Central memory CD8-positive, alpha-beta T cell (primary cell): Measurements from ENCODE around the gene HPS4.
A peak's percentile ranks its signal among the peaks of the same experiment; 100 is the strongest.
"Not testable (repeated sequence)": the region's sequence is repeated elsewhere in the genome, so short reads cannot be mapped to it uniquely, and the experiment has no call there.

Source experiments
- ATAC-seq: fragments of 150-1000 bp; cut with Tn5 transposase; replicated peaks from 2 replicates; pipeline ENCODE4 v1.10.0; 2022; ENCODE audit warnings: mild to moderate bottlenecking, moderate FRiP score, moderate number of reproducible peaks; ENCODE audit not compliant: poor library complexity, severe bottlenecking; ENCODE audit errors: extremely low read depth
- DNase-seq, 2 donors: peaks; one replicate each; pipeline ENCODE4 v3.0.0; 2021; ENCODE audit warnings: low spot score in 2 of 2
- H3K27ac Mint-ChIP-seq: one replicate; pipeline ENCODE4 v1.8.0; 2022; ENCODE audit warnings: low read depth, mild to moderate bottlenecking, moderate library complexity, mixed read lengths
- H3K27me3 Mint-ChIP-seq: one replicate; pipeline ENCODE4 v1.8.0; 2022; ENCODE audit warnings: mixed read lengths
- H3K36me3 Mint-ChIP-seq: one replicate; pipeline ENCODE4 v1.8.0; 2022; ENCODE audit warnings: mild to moderate bottlenecking, moderate library complexity, mixed read lengths; ENCODE audit not compliant: insufficient read depth
- H3K4me1 Mint-ChIP-seq: one replicate; pipeline ENCODE4 v1.8.0; 2022; ENCODE audit warnings: mixed read lengths
- H3K4me3 Mint-ChIP-seq: one replicate; pipeline ENCODE4 v1.8.0; 2022; ENCODE audit warnings: mild to moderate bottlenecking, moderate library complexity, mixed read lengths
- H3K9me3 Mint-ChIP-seq: one replicate; pipeline ENCODE4 v1.8.0; 2022; ENCODE audit warnings: mixed read lengths

Gene HPS4

DNA sequence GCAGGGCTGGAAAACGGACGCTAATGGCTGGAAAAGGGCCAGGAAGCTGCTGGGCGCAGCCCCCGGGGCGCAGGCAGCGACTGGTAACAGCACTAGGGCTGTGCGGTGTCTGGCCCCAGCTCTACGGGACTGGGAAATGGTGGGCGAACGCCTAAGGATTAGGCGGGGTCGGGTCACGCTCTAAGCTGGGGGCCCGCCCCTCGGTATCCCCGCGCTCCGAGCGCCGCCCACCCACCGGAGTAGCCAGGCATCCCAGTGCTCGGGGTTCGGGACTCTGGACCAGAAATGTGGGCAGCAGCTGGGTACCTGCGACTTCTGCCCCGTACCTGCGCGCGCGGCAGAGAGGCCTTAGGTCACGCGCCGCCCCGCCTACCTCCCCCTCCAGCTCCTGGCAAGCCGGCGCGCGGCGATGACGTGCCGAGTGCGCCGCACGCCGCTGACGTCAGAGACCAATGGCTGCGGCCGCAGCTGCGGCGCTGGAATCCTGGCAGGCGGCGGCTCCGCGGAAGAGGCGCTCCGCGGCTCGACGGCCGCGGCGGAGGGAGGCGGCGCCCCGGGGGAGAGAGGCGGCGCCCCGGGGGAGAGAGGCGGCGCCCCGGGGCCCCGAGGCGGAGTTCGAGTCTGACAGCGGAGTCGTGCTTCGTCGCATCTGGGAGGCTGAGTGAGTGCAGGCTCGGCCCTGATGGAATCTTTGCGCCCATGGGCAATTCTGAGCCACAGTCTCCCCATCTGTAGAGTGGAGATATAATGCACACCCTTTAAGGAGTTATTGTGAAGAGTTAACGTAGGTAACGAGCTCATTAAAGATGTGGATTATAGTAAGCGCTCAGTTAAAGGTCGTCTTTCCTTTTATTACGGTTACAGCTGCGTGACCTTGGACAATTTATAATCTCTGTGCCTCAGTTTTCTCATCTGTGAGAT, at the start of gene HPS4, which contains the start of gene SRRD:
Gene HPS4, minus strand, starts transcription at position 345 of the 921 bp plus-strand sequence. CDS start 2,021 bp downstream, outside the sequence.
Gene SRRD, plus strand, starts transcription at position 439 of the 921 bp plus-strand sequence. Its CDS starts 14 bp downstream, at position 453.
- Mint-ChIP-seq H3K9me3 (no peaks in the 10 kb centered on the region), H3K4me3 (peak within 1 kb of the TSS; percentile 95), H3K36me3 (peaks cover 37% of the 10 kb centered on the region), H3K27ac (peak within 1 kb of the TSS; percentile 98), H3K27me3 (no peaks in the 10 kb centered on the region), H3K4me1 (peaks cover 61% of the 10 kb centered on the region)
- ATAC-seq (peak; percentile 75), DNase-seq (peak; percentile 89 to 91)

DNA sequence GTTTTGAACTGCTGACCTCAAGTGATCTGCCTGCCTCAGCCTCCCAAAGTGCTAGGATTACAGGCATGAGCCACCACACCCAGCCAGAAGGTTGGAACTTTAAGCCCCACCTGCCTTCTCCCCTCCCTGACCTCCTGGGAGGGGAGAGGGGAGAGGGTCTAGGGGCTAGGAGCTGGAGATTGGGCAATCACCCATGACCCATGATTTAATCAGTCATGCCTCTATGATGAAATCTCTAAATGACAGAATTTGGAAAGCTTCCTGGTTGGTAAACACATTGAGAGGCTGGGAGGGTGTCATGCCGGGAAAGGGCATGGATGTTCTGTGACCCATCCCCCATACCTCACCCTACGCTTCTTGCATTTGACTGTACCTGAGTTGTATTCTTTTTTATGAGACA, 45.8 kb upstream of the HPS4 start:
- DNase-seq (no peak), ATAC-seq (no peak)
- H3K27ac Mint-ChIP-seq, result no peak overlapping the region
- H3K36me3 Mint-ChIP-seq, result peaks cover 71% of the 10 kb centered on the region
- H3K9me3 Mint-ChIP-seq, result no peaks in the 10 kb centered on the region
- H3K27me3 Mint-ChIP-seq, result no peaks in the 10 kb centered on the region
- no peak overlapping the region for H3K4me3 Mint-ChIP-seq
- H3K4me1 Mint-ChIP-seq, result peaks cover 4% of the 10 kb centered on the region

DNA sequence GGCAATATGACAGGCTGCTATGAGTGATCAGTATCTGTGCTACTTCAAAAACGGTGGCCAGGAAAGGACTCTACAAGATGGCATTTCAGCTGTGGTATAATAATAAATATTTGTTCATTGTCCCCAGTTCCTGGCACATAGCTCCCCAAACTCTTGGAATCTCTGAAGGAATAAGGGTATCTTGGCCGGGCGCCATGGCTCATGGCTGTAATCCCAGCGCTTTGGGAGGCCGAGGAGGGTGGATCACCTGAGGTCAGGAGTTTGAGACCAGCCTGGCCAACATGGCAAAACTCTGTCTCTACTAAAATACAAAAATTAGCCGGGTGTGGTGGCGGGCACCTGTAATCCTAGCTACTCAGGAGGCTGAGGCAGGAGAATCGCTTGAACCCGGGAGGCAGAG, 44.9 kb upstream of the HPS4 start:
- ATAC-seq, H3K27ac Mint-ChIP-seq, H3K4me1 Mint-ChIP-seq, H3K27me3 Mint-ChIP-seq, DNase-seq, H3K4me3 Mint-ChIP-seq, H3K9me3 Mint-ChIP-seq: not testable (repeated sequence)
- H3K36me3 Mint-ChIP-seq, result peaks cover 72% of the 10 kb centered on the region

DNA sequence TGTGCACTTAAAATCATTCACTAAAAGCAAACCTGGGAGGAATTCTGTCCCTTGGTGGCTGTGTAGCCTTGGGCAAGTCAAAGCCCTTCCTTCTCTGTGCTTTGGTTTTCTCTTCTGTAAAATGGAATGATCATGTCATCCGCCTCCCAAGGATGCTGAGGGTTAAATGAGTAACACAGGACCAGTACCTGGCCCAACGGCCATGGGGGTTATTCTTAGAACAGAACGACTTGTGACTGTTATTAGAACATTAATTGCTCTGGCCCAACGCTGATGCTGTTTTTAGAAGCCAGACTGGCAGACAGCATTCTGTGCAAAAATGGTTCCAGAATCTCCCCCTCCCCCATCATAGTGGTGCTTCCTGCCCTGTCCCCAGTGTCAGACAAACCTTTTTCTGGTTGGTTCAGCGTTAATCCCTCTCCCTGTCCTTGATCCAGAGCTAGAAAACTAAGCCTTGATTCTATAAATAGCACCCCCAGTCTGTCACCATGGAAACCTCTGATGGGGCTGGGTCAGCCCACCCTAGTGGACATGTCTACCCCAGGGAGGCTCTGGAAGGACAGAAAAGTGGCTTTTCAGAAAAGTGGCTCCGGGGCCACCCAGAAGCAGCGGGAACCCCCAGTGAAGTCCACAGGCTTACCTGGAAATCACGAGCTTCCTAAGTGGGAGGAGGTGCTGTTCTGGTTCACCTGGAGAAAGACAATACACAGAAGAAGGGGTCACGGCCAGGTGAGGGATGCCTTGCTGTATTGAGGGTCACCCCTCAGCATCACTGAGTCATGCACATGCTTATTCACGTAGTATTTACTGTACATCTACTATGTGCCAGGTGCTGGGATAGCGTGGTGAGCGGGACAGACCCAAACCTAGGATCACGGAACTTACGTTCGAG, 44.2 kb upstream of the HPS4 start:
- DNase-seq (no peak), ATAC-seq (no peak)
- peak overlapping the region; percentile 41 for H3K27ac Mint-ChIP-seq
- H3K36me3 Mint-ChIP-seq, result peaks cover 70% of the 10 kb centered on the region
- H3K4me3 Mint-ChIP-seq, result no peak overlapping the region
- H3K27me3 Mint-ChIP-seq, result no peaks in the 10 kb centered on the region
- no peaks in the 10 kb centered on the region for H3K9me3 Mint-ChIP-seq
- no peaks in the 10 kb centered on the region for H3K4me1 Mint-ChIP-seq

DNA sequence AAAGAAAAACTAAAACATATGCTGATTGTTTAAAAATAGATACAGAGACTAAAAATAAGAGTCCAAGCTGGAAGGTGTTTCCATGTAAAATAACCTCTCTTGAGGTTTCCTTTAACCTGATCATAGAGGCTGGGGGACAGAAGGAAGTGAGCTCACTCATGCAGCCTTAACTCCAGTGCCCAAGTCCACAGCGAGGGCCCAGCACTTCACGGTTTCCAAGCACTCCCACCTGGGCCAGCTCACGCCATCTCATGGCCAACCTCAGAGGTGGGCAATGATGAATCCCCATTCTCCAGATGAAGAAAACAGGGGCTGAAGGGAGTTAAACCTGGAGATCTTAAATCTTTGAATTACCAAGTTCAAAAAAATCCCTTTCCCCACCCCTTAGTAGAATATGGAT, 43.6 kb upstream of the HPS4 start:
- Mint-ChIP-seq H3K4me1 (no peaks in the 10 kb centered on the region), H3K36me3 (peaks cover 67% of the 10 kb centered on the region)

DNA sequence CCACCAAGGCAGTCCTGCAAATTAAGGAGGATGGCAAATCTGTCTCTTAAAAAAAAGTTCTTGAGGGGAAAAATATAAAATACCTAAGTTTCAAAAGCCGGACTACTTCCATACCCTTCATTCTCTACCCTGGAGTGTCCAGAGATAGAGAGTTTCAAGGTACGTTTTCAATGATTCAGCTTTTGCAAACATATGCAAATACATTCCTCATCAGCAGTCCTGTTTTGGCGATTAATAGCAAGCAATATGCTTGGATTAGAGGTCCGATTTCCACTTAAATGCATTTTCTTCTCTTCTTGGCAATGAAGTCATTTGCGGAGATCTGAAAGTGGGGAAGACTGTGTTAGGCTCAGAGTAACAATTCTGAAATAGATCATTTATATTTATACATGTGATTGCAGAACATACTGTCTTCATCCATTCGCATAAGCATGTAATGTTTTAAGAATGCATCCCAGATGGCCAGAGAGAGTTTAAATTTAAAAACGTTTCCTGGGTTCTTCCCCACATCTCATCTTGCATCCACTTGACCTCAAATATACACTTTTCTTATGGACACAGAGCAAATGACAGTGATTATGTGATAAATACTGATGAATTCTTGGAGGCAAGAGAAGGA, 42.5 kb upstream of the HPS4 start:
- no peak for DNase-seq
- no peak overlapping the region for H3K4me3 Mint-ChIP-seq
- H3K36me3 Mint-ChIP-seq, result peaks cover 61% of the 10 kb centered on the region
- H3K9me3 Mint-ChIP-seq, result no peaks in the 10 kb centered on the region
- ATAC-seq, result no peak
- H3K27me3 Mint-ChIP-seq, result no peaks in the 10 kb centered on the region
- H3K27ac Mint-ChIP-seq, result peak overlapping the region; percentile 41
- no peaks in the 10 kb centered on the region for H3K4me1 Mint-ChIP-seq

More for the DNA sequence above, 43.6 kb upstream of the HPS4 start:
- ATAC-seq (no peak), DNase-seq (no peak)
- no peak overlapping the region for H3K4me3 Mint-ChIP-seq
- no peaks in the 10 kb centered on the region for H3K27me3 Mint-ChIP-seq
- H3K9me3 Mint-ChIP-seq, result no peaks in the 10 kb centered on the region
- H3K27ac Mint-ChIP-seq, result no peak overlapping the region

DNA sequence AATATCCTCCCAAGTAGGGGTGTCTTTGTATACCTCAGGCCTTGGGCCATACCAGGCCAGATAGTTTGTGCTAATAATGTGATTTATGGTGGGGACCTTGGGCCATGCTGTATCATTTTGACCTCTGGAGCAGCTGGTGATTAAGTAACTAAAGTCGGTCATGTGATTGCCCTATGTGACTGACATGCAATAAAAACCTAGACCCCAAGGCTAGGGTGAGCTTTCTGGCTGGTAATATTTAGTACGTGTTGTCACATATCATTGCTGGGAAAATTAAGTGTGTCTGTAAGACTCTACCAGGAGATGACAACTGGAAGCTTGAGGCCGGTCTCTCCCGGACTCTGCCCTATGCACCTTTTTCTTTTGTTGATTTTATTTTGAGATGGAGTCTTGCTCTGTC, 41.3 kb upstream of the HPS4 start:
- H3K4me1 Mint-ChIP-seq, result no peaks in the 10 kb centered on the region

DNA sequence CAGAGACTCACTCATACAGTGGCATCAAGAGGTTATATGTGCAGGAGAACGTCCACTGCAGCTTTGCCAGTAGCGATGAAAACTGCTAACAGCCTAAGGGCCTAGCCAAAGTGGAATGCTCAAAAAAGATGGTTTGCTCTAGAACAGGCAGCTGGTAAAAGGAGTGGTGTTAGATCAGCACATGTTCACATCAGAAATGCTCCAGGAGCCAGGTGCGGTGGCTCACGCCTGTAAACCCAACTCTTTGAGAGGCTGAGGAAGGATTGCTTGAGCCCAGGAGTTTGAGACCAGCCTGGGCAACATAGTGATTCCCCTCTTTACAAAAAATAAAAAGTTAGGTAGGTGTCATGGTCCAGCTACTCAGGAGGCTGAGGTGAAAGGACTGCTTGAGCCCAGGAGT, 39.0 kb upstream of the HPS4 start:
- H3K4me1 Mint-ChIP-seq, result no peaks in the 10 kb centered on the region
- no peak overlapping the region for H3K4me3 Mint-ChIP-seq
- DNase-seq, result no peak
- ATAC-seq, result no peak
- H3K9me3 Mint-ChIP-seq, result no peaks in the 10 kb centered on the region
- no peak overlapping the region for H3K27ac Mint-ChIP-seq
- no peaks in the 10 kb centered on the region for H3K27me3 Mint-ChIP-seq
- H3K36me3 Mint-ChIP-seq, result peaks cover 36% of the 10 kb centered on the region

More for the DNA sequence above, 41.3 kb upstream of the HPS4 start:
- DNase-seq (no peak), ATAC-seq (no peak)
- Mint-ChIP-seq H3K27me3 (no peaks in the 10 kb centered on the region), H3K36me3 (peaks cover 50% of the 10 kb centered on the region), H3K4me3 (no peak overlapping the region), H3K9me3 (no peaks in the 10 kb centered on the region), H3K27ac (no peak overlapping the region)

DNA sequence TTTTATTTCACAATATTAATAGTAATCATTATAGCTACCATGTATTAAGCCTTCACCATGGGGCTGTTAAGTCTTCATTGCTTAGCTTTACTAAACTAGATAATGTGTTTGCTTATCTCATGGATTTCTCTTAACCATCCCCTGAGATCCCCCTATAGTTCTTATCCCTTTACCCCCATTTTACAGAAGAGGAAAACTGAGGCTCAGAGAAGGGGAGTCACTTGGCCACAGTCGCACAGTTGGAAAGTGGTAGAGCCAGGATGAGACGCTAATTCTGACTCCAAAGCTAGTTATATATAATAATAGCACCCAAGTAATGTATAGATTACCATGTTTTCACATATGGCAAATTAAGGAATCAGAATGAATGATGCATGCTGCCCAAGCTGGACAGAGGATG, 38.4 kb upstream of the HPS4 start:
- Mint-ChIP-seq H3K9me3 (no peaks in the 10 kb centered on the region), H3K4me1 (no peaks in the 10 kb centered on the region), H3K27me3 (no peaks in the 10 kb centered on the region), H3K27ac (no peak overlapping the region), H3K4me3 (no peak overlapping the region), H3K36me3 (peaks cover 36% of the 10 kb centered on the region)
- DNase-seq, result no peak
- no peak for ATAC-seq

DNA sequence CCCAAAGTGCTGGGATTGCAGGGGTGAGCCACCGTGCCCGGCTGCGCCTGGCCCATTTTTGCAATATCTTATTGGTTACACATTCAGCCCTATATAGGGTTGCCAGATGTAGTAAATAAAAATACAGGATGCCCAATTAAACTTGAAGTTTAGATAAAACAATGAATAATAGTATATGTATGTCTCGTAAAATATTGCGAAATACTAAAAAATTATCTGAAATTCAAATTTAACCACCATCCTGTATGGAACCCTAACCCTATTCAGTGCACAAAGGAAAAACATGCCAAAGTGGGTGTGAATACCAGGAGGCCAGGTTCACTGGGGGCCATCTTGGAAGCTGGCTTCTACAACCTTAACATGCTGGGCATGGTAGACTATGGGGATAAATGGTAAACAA, 33.8 kb upstream of the HPS4 start:
- Mint-ChIP-seq H3K36me3 (peaks cover 11% of the 10 kb centered on the region), H3K4me1 (peaks cover 11% of the 10 kb centered on the region), H3K4me3 (no peak overlapping the region), H3K27ac (no peak overlapping the region), H3K27me3 (no peaks in the 10 kb centered on the region), H3K9me3 (no peaks in the 10 kb centered on the region)
- no peak for DNase-seq
- no peak for ATAC-seq

DNA sequence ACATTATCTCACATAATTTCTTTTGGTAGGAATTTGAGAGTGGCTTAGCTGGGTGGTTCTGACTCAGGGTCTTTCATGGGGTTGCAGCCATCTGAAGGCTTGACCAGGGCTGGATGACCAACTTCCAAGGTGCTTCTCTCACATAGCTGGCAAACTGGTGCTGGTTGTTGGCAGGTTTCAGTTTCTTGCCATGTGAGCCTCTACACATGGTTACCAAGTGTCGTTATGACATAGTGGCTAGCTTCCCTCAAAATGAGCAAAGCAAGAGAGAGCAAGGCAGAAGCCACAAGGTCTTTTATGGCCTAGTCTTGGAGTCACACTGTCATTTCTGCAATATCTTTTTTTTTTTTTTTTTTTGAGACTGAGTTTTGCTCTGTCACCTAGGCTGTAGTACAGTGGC, 32.9 kb upstream of the HPS4 start:
- no peak for ATAC-seq
- Mint-ChIP-seq H3K27ac (no peak overlapping the region), H3K4me3 (no peak overlapping the region), H3K9me3 (no peaks in the 10 kb centered on the region), H3K36me3 (peaks cover 10% of the 10 kb centered on the region), H3K27me3 (no peaks in the 10 kb centered on the region), H3K4me1 (peaks cover 16% of the 10 kb centered on the region)
- no peak for DNase-seq

DNA sequence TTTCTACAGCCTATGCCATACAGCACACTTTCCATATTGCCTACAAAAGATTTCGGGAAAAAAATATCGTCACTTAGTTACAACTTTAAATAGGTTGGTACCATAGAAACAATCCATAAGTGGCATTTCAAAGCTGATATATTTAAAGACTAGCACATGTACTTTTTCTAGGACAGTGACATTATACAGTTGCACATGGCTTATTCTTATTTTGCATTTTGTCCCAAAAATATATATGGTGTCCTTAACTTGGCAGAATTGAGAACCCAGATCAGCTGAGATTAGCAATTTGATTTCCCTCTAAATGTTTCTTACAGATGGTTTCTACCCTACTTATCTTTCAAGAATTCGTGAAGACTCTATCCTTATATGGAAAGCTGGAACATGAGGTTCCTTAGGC, 32.3 kb upstream of the HPS4 start:
- Mint-ChIP-seq H3K27ac (no peak overlapping the region), H3K4me3 (no peak overlapping the region), H3K36me3 (peaks cover 10% of the 10 kb centered on the region), H3K27me3 (no peaks in the 10 kb centered on the region), H3K9me3 (no peaks in the 10 kb centered on the region), H3K4me1 (peaks cover 22% of the 10 kb centered on the region)
- DNase-seq (no peak), ATAC-seq (no peak)
